GF-D8 (cell line): ENCODE data around the gene SCN4B.

Experiments
- DNase-seq: peaks from one replicate; lab custom pipeline; 2025; lab: John Stamatoyannopoulos, UW

The SCN4B gene

DNA sequence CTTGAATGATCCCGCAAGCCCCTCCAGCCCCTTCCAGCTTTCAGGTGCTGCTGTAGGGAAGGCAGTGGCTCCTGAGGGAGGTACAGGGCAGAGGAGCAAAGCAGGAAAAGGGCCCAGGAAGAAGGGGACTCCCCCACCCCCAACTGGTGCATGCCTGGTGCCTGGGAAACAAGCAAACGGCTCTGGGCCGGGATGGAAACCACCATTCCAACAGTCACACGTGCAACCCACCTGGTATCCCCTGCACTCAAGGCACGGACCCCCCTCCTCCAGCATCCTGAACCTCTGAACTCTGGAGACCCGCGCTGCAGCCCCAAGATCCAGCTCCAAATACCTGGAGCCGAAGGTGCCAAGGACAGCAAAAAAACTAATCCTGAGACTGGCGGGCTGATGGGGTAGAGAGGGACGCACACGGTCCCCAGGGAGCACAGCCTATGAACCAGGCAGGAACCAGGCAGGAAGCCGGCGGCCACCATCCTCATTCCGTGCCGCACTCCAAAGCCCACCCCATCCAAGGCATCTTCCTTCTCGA, 537 bp downstream of the SCN4B start:
- DNase-seq = no peak

- DNase-seq = no peak
Observed at GRCh38 chr11:118151431-118151830, 1.2 kb downstream of the SCN4B start.

DNA sequence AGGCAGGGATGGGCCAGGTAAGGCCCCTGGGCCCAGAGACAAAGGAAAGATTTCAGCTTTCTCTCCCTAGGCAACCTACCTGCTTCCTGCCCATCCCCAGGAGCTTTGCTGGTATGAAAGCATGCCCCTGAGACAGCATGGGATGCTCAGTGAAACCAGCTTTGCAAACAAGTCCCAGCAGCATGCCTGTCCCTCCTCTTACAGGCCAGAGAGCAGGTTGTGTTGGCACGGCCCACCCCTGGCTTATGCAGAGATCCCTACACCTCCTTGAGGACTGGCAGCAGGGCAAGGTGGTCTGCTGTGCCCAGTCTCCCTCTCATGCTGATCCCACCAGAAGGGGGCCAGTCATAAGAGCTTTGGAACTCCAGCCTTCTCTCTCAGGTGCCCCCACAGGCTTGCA, 3.1 kb downstream of the SCN4B start:
- no peak for DNase-seq

DNA sequence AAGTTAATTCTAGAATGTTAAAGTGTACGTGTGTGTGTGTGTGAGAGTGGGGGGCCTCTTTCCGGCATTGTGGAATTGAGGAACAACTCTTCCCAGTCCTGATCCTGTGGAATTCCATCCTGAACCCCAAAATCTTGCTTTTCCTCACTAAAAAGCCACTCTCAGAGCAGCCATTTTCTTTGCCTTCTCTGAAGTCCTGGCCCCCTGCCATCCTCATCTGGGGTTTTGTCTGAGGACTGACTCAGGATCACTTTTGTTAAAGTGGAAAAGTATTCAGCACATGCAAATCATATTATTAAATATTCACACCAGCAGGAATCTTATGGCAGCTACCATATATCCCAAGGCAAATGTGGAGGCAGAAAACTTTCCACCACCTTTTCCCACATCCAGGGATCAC, 3.8 kb downstream of the SCN4B start:
- DNase-seq = no peak

DNA sequence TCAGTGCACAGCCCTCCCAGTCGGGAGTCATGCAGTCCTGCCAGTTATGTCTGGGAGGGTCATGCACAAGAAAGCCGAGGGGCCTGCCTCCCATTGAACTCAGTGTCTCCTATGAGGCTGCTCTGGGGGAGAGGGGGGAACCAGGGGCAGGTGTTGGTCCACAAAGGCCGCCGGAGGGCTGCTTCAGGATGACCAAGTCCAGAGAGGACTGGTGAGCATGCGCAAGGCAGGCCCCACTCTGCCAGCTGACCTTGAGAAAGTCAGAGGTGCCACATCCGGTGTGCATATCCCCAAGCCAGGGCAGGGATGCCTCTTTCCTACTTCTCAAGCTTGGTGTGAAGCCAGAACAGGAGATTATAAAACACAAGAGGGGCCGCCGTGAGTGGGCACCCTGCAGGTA, 4.4 kb downstream of the SCN4B start:
- DNase-seq = no peak

DNA sequence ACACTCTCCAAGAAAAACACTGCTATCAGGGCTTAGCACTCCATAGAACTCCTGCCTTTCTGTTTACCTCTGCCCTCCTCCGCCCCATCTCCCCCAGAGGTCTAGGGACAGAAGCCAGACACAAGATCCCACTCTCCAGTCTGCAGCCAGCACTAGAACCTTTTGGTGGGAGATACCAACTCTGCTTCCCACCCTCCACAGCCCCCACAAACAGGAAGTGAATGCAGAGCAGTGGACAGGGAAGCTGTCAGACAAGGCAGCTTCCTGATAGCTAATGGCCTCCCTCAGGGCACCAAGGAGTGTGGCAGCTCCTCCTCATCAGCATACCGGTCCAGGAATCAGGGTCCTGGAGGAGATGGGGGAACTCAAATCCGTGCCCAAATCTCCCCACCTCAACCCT, 5.1 kb downstream of the SCN4B start:
- DNase-seq = no peak

DNA sequence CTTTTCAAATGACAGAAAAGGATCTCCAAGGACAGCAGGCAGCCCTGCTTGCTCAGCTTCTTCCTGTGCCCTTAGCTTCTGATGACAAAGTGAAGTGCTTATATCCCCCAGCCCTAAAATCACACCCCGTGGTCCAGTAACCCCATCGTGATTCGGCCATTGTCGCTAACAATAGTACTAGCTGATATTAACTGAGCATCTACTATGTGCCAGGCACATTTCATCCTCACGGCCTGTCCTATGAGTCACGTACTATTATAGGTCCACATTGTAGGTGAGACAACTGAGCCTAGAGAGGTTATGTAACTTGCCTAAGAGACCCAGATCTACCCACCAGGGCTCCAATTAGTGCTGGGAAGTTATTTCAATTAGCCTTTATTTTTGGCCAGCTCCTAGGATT, 6.1 kb downstream of the SCN4B start:
- DNase-seq = no peak

GRCh38 chr11:118145285-118146227, 7.1 kb downstream of the SCN4B start:
- peak; percentile 52 for DNase-seq

DNA sequence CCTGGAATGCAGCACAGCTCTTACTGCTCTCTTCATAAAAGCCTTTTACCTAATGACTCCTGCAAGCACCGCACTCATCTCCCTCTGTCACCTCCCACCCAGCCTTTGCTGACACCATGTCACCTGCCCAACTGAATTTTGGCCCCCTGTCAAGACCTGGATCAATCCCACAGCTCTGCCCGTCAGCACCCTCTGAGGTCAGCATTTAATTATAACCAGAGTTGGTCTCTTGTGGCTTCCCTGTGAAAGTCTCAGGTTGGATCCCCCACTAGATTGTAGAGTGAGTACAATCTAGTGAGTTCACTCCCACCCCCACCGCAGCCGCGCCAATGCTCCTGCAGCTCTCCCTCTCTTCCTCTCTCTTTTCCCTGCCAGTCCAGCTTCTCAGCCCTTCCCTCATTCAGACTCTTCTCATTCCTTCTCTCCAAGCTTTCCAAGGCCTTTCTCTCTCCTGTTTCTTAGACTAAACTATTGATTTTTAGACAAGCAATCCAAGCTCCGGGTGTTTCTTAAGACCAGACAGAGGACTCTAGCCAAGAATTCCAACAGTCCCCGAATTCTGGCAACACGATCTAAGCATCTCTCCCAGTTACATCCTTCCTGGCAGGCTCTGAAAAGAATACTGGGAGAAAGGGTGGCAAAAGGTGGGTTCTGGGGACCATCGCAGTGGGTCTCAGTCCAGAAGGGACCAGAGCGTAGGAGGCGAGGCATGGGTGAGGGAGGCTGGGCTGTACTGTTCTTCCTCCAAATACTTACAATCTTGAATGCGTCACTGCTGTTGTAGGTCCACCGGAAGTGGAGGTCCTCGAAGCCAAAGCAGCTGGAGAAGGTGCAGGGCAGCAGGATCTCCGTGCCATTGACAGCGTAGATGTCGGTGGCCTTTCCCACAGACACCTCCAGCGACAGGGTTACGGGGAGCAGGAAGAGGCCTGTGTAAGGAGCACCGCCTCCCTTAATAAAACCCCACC, 8.0 kb downstream of the SCN4B start:
- no peak for DNase-seq

DNA sequence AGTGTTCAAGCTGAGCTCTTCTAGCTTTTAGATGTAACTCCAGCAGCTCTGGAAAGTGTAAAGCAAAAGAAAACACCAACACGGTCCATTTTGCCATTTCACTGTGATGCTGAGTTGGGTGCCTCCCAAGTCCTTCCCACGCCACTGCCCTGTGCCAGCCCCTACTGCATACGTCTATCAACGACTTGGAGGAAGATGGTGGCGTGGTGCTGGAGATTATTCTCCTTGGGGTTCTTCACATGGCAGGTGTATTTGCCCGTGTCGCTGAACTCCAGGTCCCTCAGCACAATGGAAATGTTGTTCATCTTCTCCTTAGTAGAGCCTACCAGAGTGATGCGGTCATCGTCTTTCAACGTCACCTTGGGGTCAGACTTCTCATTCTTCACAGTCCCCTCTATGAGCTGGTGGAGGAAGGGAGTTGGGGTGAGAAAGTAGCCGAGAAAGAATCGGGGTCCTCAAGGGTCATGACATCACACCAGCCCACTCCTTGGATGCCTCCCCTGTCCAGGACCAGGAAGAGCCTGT, 8.9 kb downstream of the SCN4B start:
- DNase-seq = no peak

DNA sequence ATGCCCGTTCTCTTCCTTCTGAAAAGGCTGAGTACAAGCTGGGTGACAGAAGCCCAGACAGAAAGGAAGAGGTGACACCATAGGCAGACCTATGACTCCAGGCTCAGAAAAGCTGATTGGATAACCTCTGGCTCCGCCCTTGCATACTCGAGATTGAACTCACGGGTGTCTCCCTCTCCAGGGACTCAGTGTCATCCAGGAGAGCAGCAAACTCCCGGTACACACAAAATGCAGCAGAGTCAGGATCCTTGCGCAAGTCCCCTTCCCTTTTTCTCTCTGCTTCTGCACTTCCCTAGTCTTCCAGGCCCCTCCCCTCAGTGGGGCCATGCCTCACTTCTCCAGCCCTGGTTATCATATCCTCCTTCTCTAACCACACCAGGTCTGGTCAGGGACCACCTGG, 9.8 kb downstream of the SCN4B start:
- DNase-seq = peak; percentile 74

- DNase-seq = no peak
Observed at GRCh38 chr11:118142081-118142480, 10.5 kb downstream of the SCN4B start.

DNA sequence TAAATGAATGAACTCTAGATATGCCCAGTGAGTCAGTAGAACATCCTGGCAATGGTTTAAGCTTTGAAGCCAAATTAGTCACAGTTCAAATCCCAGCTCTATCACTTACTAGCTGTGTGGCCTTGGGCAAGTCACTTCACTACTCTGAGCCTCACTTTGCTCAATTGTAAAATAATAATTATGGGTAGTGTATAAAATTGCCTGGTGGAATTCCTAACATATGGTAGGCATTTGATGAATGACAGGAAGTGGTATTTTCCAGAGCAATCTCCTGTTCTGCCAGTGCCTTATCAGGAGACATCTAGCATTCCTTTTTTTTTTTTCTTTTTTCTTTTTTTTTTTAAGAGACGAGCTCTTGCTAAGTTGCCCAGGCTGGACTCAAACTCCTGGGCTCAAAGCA, 13.0 kb downstream of the SCN4B start:
- DNase-seq = no peak

GRCh38 chr11:118138839-118139420, 13.7 kb downstream of the SCN4B start:
- no peak for DNase-seq

DNA sequence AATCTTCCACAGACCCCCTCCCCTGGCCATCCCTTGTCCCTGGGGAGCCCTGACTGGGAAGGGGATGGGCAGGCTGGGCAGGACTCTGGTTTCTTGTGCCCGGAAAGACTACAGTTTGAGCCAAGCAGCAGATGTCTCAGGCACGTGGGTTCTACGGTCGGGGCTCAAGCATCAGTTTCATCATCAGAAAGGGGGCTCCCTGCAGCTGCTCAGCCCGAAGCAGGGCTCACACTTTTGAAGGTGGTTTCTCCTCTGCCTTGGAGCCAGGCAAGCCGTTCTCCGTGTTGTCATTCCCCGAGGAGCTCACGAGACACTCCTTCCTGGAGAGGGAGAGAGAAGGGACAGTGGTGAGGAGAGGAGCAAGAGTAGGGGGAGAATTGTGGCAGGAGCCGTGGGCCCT, 15.8 kb downstream of the SCN4B start:
- DNase-seq = no peak

- DNase-seq = no peak
Observed at GRCh38 chr11:118136341-118136740, 16.3 kb downstream of the SCN4B start.

DNA sequence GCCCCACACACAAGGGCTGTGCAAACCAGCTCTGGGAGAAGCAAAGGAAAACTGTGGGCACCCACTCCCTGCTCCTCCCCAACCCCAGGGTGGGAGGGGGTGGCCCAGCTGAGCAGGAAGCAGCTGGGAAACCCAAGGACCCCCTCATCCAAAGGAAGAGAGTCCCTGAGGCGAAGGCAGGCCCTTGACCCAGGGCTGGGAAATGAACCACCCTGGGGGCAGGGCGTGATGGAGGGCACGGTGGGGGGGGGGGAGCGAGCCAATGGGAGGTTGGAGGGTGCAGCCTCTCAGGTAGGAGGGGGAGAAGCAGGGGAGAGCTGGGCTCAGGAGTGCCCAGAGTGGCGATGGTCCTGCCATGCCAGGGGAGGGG, 16.8 kb downstream of the SCN4B start:
- no peak for DNase-seq

DNA sequence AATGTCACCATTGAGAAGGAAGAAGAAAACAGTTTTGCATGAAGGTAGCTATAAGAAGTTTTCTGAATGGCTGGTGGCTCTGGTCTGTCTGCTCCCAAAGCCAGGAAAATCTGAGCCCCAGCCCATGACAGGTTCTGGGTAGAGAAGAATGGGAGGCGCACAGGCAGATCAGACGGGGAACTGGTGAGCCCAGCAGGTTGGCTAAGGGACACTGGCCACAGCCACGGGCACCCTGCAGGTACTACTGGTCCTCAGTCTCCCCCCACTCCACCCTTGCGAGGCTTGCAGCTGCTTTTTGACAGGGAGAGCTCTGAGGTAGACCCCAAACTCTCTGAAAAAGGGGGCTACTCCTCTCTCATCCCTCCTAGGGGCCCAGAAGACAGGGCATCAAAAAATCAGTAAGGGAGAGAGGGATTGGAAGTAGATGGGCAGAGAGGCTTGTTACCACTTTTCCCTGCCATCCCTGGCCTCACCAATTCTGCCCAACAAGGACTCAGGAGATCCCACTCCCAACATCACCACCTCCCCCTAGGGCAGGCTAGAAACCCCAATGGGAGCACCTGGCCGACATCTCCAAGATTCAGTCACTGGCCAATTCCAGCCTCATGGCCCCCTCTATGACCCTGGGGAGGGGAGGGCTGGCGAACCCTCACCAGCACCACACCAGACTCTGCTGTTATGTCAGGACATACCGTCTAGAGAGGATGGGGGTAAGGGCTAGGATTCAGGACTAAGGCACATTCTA, 17.4 kb downstream of the SCN4B start:
- DNase-seq = no peak

DNA sequence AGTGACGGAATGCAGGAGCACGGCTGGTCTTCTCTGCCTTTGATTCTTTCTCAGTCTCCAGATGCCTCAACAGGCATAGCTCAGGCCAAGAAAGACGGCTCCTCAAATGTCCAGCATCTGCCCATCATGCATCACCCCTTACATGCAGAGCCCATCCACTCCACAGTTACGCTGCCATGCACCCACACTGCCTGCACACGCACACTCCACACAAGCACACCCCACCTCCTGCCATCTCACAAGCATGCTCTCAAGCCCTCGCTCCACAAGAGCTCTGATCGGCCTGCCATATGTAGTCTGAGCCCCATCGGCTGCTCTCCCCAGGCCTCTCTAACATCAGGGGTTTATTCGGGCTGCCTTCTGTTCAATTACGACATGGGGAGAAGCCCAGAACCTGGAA, 18.8 kb downstream of the SCN4B start:
- DNase-seq = no peak

DNA sequence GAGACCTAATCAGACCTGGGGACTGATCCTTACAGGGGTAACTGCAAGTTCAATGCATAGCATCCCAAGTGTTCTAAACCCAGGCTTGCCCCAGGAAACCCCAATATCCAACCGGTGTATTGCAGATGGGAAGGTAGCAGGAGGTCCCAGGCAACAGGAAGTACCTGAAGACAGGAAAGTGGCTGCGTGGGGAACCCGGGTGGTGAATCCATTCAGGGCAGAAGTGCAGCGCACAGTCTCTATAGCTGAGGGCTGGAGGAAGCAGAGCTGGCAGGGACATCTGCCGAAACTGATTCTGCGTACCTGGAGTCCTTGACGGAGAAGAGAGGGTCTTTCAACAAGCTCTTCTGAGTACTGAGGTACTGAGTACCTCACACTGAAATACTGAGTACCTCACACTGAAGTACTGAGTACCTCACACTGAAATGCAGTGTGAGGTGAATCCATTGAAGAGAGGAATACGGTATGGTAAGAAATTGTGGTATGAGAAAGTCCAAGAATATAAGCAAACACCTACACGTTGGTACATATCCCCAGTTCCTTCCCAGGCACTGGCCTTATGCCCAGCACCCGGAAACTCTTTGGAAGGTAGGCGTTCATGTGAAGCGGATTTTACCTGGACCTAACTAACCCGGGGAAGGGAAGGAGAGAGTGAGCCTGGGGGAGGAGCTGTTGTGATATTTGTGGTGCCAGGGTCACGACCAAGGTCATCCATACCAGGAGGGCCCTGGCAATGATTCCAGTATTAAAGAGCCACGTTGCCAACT, 20.1 kb downstream of the SCN4B start:
- DNase-seq = no peak
